Adrenal gland (tissue), 5 donors: ENCODE results near the gene MYOCD.

Experiments used
- POLR2A ChIP-seq, 2 donors: fragments of 450-650 bp; IDR thresholded peaks; one replicate each; pipeline ENCODE4 v1.6.1; 2017; ENCODE audit warnings: antibody characterized with exemption in 2 of 2, mild to moderate bottlenecking in 2 of 2, moderate library complexity in 1 of 2
- TF ChIP-seq, protein P1 (sequence below), 6 experiments: fragments of 450-650 bp in 4 of 6; fragments of 200-600 bp in 2 of 6; sonication (generic) in 1 of 6; IDR thresholded peaks; 1 replicate in 5 of 6; 2 replicates in 1 of 6; pipeline versions ENCODE4 v1.5.1 to v1.8.0; 2016 to 2021; ENCODE audit warnings: antibody characterized with exemption in 6 of 6, mild to moderate bottlenecking in 2 of 6, moderate library complexity in 1 of 6
- donor health status: DM: no; HTN: no; CAD: no.

DNA sequence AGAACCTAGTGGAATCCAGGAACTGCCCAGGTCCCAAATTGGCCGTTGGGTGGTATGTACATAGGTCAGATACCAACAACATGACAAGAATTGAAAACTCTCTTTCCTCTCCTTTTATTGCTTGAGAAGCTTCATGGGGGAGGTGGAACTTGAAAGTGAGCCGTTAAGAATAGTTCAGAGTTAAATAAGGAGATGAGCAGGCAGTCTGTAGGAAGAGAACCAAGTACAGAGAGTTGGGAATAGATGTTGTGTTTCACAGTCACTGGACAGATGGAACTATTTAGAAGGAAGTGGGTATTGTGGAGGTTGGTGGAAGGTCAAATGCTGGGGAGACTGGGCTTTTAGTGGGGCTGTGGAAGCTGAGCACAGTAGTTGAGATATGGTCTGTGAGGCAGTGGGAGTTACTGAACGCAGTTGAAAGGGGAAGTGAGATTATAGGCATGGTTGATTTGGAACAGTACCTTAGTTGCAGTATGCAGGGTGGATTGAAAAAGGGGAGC lies 150.0 kb downstream of the MYOCD start:
- TF ChIP-seq, protein P1, sequence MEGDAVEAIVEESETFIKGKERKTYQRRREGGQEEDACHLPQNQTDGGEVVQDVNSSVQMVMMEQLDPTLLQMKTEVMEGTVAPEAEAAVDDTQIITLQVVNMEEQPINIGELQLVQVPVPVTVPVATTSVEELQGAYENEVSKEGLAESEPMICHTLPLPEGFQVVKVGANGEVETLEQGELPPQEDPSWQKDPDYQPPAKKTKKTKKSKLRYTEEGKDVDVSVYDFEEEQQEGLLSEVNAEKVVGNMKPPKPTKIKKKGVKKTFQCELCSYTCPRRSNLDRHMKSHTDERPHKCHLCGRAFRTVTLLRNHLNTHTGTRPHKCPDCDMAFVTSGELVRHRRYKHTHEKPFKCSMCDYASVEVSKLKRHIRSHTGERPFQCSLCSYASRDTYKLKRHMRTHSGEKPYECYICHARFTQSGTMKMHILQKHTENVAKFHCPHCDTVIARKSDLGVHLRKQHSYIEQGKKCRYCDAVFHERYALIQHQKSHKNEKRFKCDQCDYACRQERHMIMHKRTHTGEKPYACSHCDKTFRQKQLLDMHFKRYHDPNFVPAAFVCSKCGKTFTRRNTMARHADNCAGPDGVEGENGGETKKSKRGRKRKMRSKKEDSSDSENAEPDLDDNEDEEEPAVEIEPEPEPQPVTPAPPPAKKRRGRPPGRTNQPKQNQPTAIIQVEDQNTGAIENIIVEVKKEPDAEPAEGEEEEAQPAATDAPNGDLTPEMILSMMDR (IDR thresholded peaks at IDR 0.05): no peak
- no peak for TF ChIP-seq POLR2A (IDR thresholded peaks at IDR 0.05)
